ENCODE data around the gene COMT.

The COMT gene

GRCh38 chr22:19997561-19998231 is 56.1 kb downstream of the COMT start:
- no peak for DNase-seq

- no peak for DNase-seq
These were observed 56.8 kb downstream of the COMT start for GRCh38 chr22:19998232-19998951.

GRCh38 chr22:19998991-19999820 is 57.6 kb downstream of the COMT start:
- DNase-seq = no peak

GRCh38 chr22:20000246-20001081 is 58.9 kb downstream of the COMT start:
- no peak for DNase-seq

GRCh38 chr22:20001082-20001638 is 59.6 kb downstream of the COMT start:
- DNase-seq = no peak

GRCh38 chr22:20002128-20002527 is 60.6 kb downstream of the COMT start:
- no peak for DNase-seq

- no peak for DNase-seq
These were observed 61.1 kb downstream of the COMT start for GRCh38 chr22:20002636-20003035.

GRCh38 chr22:20003304-20003703 is 61.7 kb downstream of the COMT start:
- DNase-seq = no peak

GRCh38 chr22:20004464-20004863 is 62.9 kb downstream of the COMT start:
- no peak for DNase-seq

- DNase-seq = no peak
These were observed 66.8 kb downstream of the COMT start for GRCh38 chr22:20008221-20008995.

- DNase-seq = no peak
These were observed 67.5 kb downstream of the COMT start for GRCh38 chr22:20009018-20009491.

- no peak for DNase-seq
These were observed 68.2 kb downstream of the COMT start for GRCh38 chr22:20009582-20010306.

- DNase-seq = no peak
These were observed 68.9 kb downstream of the COMT start for GRCh38 chr22:20010307-20011122.

- no peak for DNase-seq
These were observed 69.8 kb downstream of the COMT start for GRCh38 chr22:20011123-20011992.

- DNase-seq = no peak
These were observed 70.6 kb downstream of the COMT start for GRCh38 chr22:20011993-20012740.

- no peak for DNase-seq
These were observed 71.3 kb downstream of the COMT start for GRCh38 chr22:20012741-20013331.

- DNase-seq = peak in 1 of 2 donors; percentile 16
These were observed 71.9 kb downstream of the COMT start for GRCh38 chr22:20013382-20013871.

Measured in activated CD4-positive, alpha-beta T cell treated with anti-CD3 and anti-CD28 coated beads for 4 hours (primary cell).